HG03457 (cell line): ENCODE measurements around the gene RBFOX2.

ENCODE experiments used
- ATAC-seq: cut with Tn5 transposase; IDR thresholded peaks from one replicate; pipeline ENCODE4 v1.9.1; 2021; ENCODE audit warnings: moderate number of reproducible peaks; ENCODE audit not compliant: unreplicated experiment

Gene RBFOX2

GRCh38 chr22:35947794-35948425 is 80.7 kb downstream of the RBFOX2 start:
- ATAC-seq = no peak

GRCh38 chr22:35944458-35944857 is 84.2 kb downstream of the RBFOX2 start:
- no peak for ATAC-seq

DNA sequence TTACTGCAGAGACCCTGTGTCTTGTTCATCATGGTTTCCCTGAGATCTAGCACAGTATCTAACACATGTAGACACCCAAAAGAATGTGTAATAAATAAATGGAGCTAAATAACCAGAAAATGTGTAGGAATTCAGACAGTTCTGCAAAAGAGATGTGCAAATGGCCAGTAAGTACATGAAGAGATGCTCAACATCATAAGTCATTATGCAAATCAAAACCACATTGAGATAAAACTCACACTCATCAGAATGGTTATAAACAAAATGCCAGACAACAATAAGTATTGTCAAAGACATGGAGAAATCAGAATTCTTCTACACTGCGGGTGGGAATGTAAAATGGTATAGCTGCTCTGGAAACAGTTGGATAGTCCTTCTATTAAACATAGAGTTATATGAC is 88.5 kb downstream of the RBFOX2 start:
- no peak for ATAC-seq

- ATAC-seq = no peak
Observed at GRCh38 chr22:35938226-35938625, 90.4 kb downstream of the RBFOX2 start.

DNA sequence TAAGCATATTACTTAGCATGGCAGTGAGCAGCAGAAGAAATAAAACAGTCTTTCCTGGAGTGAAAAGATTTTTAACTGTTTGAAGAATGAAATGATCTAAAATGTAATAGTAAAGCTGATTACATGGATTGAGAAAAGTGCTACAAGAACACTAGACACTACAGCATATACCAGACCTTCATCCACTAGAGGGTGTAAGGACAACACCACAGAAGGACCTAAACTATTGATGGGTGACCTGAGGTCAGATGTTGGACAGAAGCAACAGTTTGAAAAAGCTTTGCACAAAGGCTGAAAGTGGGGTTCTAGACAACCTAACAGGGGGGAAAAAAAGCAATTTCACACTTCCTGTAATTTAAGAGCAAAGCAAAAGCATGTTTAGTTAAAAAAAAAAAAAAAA is 97.7 kb downstream of the RBFOX2 start:
- no peak for ATAC-seq

GRCh38 chr22:35928285-35928798 is 100.3 kb downstream of the RBFOX2 start:
- no peak for ATAC-seq

GRCh38 chr22:35923026-35923425 is 105.6 kb downstream of the RBFOX2 start:
- no peak for ATAC-seq

DNA sequence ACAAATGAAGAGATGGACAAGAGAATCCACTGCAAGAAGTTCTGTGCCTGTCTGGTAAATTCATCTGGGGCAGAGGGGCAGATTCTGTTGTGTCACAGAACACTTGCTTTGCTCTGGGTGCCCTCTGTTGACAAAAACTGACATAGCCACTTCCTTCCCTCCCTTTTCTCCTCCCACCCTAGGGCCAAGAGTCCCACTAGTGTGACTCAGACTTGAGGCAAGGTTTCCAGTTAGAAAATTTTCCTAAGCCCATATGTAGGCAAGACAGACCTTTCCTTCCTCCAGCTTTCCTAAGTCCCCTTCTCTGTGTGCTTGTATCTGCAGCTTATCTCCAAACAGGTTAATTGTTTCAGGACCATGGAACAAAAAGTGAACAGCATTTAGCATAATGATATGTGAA is 106.8 kb downstream of the RBFOX2 start:
- ATAC-seq = no peak

GRCh38 chr22:35921044-35921443 is 107.6 kb downstream of the RBFOX2 start:
- no peak for ATAC-seq

DNA sequence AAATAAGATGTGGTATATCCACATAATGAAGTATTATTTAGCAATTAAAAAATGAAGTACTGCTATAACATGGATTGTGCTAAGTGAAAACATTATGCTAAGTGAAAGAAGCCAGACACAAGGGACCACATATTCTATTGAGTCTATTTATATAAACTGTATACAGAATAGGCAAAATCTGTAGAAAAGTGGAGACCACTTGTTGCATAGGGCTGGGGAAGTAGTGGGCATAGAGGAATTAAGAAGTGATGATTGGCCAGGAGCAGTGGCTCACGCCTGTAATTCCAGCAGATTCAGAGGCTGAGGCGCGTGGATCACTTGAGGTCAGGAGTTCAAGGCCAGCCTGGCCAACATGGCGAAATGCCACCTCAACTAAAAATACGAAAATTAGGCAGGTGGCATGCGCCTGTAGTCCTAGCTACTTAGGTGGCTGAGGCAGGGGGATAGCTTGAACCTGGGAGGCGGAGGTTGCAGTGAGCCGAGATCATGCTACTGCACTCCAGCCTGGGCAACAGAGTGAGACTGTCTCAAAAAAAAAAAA is 109.6 kb downstream of the RBFOX2 start:
- ATAC-seq = no peak

GRCh38 chr22:35918456-35918855 is 110.2 kb downstream of the RBFOX2 start:
- ATAC-seq = no peak

- no peak for ATAC-seq
Observed at GRCh38 chr22:35917651-35918050, 111.0 kb downstream of the RBFOX2 start.

GRCh38 chr22:35915477-35916013 is 113.1 kb downstream of the RBFOX2 start:
- no peak for ATAC-seq

DNA sequence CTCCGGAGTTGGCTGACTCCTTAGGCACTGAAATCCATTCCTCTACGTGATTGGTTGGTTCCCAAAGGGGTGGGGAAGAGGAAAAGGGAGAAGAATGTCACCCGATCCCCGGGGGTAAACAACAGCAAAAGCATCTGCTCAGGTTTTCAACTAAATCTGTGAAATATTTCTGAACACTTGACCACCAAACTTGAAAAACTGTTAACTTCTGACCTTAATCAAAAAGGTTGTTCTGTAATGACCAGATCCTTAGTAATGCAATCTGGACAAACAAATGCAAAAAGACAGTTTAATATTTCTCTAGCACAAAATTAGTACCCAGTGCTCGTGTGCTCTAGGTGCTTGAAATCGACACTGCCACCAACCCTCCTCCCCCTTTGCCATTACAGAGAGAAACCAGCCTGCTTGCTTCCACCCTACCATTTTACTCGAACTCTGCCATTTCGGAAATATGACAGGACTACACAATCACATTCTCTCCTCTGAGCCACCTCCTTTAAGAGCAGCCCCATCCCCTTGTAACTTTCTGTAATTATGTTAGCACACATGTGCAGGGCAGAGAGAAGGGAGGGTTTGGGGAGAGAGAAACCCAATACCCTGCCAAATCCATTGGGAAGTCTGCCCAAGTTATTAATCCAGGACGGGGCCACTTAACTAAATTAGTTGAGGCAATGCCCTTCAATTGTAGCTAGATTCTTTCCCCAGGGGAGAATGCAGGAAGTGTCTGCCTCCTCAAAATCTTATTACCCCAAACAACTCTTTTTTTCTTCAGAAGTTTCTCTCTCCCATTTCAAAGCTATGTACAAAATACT is 113.8 kb downstream of the RBFOX2 start:
- ATAC-seq = no peak

- no peak for ATAC-seq
Observed at GRCh38 chr22:35914357-35914664, 114.3 kb downstream of the RBFOX2 start.

DNA sequence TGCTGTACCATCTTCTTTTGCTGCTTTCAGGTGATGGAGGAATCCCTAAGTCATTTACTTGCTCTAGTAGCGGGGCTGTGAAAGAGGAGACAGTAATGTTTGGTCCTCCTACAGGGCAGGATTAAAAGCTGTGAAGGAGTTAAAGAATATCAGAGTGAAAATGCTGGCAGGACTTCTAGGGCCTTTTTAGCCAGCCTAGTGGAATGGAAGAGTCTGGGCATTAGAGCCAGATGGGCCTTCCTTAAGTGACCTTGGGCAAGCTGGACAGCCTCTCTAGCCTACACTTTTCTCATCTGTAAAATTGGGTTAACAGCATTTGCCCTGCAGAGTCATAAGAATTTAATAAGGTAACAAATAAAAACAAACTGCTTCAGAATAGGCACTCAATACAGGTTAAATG is 114.7 kb downstream of the RBFOX2 start:
- no peak for ATAC-seq

- no peak for ATAC-seq
Observed at GRCh38 chr22:35912658-35913057, 116.0 kb downstream of the RBFOX2 start.

- ATAC-seq = no peak
Observed at GRCh38 chr22:35911877-35912276, 116.7 kb downstream of the RBFOX2 start.

DNA sequence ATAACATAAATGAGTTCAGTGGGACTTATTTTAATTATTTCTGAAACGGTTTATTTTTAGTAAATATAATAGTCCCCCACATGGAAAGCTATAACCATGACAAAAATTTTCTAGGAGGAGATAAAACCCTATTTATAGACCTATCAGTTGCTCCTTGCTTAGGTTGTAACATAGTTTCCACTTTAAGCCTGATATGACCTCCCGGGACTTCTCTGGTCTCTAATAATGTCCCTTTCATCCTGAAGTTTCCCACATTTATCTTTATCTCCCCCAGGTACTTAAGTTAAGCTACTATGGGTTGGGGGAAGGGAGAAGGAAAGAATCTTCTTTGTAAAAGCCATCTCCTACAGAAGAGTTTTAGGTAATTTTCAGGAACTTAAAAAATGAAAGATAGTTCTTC is 117.7 kb downstream of the RBFOX2 start:
- ATAC-seq = no peak

DNA sequence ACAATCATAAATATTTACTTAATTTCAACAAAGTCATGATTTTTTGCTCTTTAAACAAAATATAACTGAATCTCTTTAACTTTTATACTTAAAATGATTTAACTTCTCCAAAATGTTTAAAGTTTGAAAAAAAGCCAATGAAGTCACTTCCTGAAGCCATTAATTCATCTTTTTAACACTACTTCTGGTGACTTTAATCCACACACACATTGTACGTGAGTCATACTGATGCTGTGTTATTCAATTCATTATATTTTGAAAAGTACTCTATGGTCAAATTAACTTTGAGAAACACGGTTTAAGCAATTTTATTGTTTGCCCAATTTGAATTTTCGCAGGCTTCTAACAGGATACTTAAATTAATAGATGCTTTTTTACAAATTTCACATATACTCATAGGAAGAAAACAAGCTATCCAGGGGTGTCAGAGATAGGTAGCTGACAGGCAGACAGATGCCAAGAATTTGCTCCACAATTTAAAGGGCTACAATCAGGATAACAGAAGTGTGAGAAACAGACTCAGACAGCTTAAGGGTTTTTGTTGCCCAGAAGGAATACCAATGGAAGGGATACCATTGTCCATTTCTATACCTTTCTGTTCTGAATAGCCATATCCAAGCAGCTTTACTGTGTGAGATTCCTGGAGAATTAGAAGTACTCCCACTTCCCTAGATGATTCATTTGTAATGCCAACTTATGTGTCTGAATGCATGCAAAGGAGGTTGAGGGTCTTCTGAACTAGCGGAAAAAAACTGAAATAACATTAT is 118.4 kb downstream of the RBFOX2 start:
- no peak for ATAC-seq

GRCh38 chr22:35905894-35906293 is 122.7 kb downstream of the RBFOX2 start:
- no peak for ATAC-seq
